HepG2 (cell line): ENCODE measurements around the gene DPEP3. TPM values are rescaled to one million over a fixed set of nuclear protein-coding genes. Genes with fewer than 3 reads are reported as not detected.

ENCODE experiments used
- ARNTL ChIP-seq: sonication (generic); formaldehyde crosslinking; IDR thresholded peaks from 2 replicates; pipeline ENCODE4 v1.4.0; 2020; ENCODE audit warnings: mild to moderate bottlenecking, missing genetic modification reagents
- FOXA3 ChIP-seq: IDR thresholded peaks from 2 replicates; pipeline ENCODE4 v1.6.1; 2016; ENCODE audit warnings: missing genetic modification reagents, missing compliant biosample characterization
- PHF5A ChIP-seq: IDR thresholded peaks from one replicate; pipeline ENCODE4 v1.6.1; 2018; ENCODE audit warnings: low read depth, missing genetic modification reagents; ENCODE audit not compliant: unreplicated experiment
- POLR2AphosphoS5 ChIP-seq: IDR thresholded peaks from 2 replicates; pipeline ENCODE4 v1.6.1; 2012; ENCODE audit warnings: low read depth, low read length
- RBAK ChIP-seq: sonication (generic); formaldehyde crosslinking; IDR thresholded peaks from 2 replicates; pipeline ENCODE4 v1.5.1; 2020; ENCODE audit warnings: mild to moderate bottlenecking, missing genetic modification reagents
- SALL1 ChIP-seq: sonication (generic); formaldehyde crosslinking; IDR thresholded peaks from 2 replicates; pipeline ENCODE4 v1.8.0; 2022; ENCODE audit warnings: mild to moderate bottlenecking, missing genetic modification reagents
- SAP130 ChIP-seq: IDR thresholded peaks from 2 replicates; pipeline ENCODE4 v1.6.1; 2016; ENCODE audit warnings: low read depth
- SUZ12 ChIP-seq: fragments of 150-350 bp; IDR thresholded peaks from 2 replicates; pipeline ENCODE4 v1.6.1; 2014; ENCODE audit warnings: low read depth, low read length
- ZFP82 ChIP-seq: sonication (generic); formaldehyde crosslinking; IDR thresholded peaks from 2 replicates; pipeline ENCODE4 v1.5.1; 2020; ENCODE audit warnings: mild to moderate bottlenecking, missing genetic modification reagents, borderline replicate concordance
- ZNF44 ChIP-seq: sonication (generic); formaldehyde crosslinking; IDR thresholded peaks from 2 replicates; pipeline ENCODE4 v1.5.1; 2020; ENCODE audit warnings: mild to moderate bottlenecking, missing genetic modification reagents
- ZNF510 ChIP-seq: sonication (generic); formaldehyde crosslinking; IDR thresholded peaks from 2 replicates; pipeline ENCODE4 v1.4.0; 2020; ENCODE audit warnings: low read depth, mild to moderate bottlenecking, missing genetic modification reagents
- ZNF614 ChIP-seq: IDR thresholded peaks from 2 replicates; pipeline ENCODE4 v1.6.1; 2018; ENCODE audit warnings: missing biosample characterization, missing genetic modification reagents, inconsistent platforms, borderline replicate concordance
- ZNF746 ChIP-seq: sonication (generic); formaldehyde crosslinking; IDR thresholded peaks from 2 replicates; pipeline ENCODE4 v1.8.0; 2022; ENCODE audit warnings: mild to moderate bottlenecking, missing genetic modification reagents
- ZNF816 ChIP-seq: sonication (generic); formaldehyde crosslinking; IDR thresholded peaks from 2 replicates; pipeline ENCODE4 v1.8.0; 2022; ENCODE audit warnings: missing genetic modification reagents, mild to moderate bottlenecking, borderline replicate concordance
- polyA plus RNA-seq, 8 experiments: library from polyadenylated mRNA; depleted of rRNA in 3 of 8; stranded (reverse) in 7 of 8; unstranded in 1 of 8; fragments of >200 nt; fragmentation: Illumina TruSeq in 4 of 8; extraction: Trizol in 4 of 8; gene quantifications; 2 replicates each; pipeline versions ENCODE4 v1.2.1 to v1.2.3, GENCODE V29; 2011 to 2016; ENCODE audit warnings: low read depth in 4 of 8, missing spikeins in 1 of 8, mixed read lengths in 1 of 8; ENCODE audit not compliant: insufficient read depth in 1 of 8
- total RNA-seq, 5 experiments: library from RNA; depleted of rRNA; stranded (reverse); fragments of >200 nt; fragmentation: Illumina TruSeq; extraction: Trizol; gene quantifications; 2 replicates each; pipeline ENCODE4 v1.2.3, GENCODE V29; 2016; ENCODE audit warnings: low read depth in 1 of 5
- TF ChIP-seq, protein P1 (sequence below): sonication (generic); formaldehyde crosslinking; conservative IDR thresholded peaks from 2 replicates; pipeline ENCODE4 v1.4.0; 2020; ENCODE audit warnings: mild to moderate bottlenecking, missing genetic modification reagents, moderate library complexity
- TF ChIP-seq, protein P2 (sequence below): sonication (generic); formaldehyde crosslinking; IDR thresholded peaks from 2 replicates; pipeline ENCODE4 v1.4.0; 2020; ENCODE audit warnings: missing genetic modification reagents; ENCODE audit errors: not compliant biosample characterization
- TF ChIP-seq, protein P3 (sequence below): sonication (generic); formaldehyde crosslinking; IDR thresholded peaks from 2 replicates; pipeline ENCODE4 v1.9.0; 2021; ENCODE audit warnings: missing genetic modification reagents, borderline replicate concordance
- TF ChIP-seq, protein P4 (sequence below): sonication (generic); formaldehyde crosslinking; conservative IDR thresholded peaks from 2 replicates; pipeline ENCODE4 v1.8.0; 2022; ENCODE audit warnings: mild to moderate bottlenecking, moderate library complexity, missing genetic modification reagents
- TF ChIP-seq, protein P5 (sequence below): IDR thresholded peaks from 2 replicates; pipeline ENCODE4 v1.6.1; 2018; ENCODE audit warnings: missing genetic modification reagents

DPEP3 gene
- total and polyA plus RNA-seq, 2 of the 13 experiments (the other 11 are each of a cell fraction or from before 2014, with no cell fraction given): not detected

DNA sequence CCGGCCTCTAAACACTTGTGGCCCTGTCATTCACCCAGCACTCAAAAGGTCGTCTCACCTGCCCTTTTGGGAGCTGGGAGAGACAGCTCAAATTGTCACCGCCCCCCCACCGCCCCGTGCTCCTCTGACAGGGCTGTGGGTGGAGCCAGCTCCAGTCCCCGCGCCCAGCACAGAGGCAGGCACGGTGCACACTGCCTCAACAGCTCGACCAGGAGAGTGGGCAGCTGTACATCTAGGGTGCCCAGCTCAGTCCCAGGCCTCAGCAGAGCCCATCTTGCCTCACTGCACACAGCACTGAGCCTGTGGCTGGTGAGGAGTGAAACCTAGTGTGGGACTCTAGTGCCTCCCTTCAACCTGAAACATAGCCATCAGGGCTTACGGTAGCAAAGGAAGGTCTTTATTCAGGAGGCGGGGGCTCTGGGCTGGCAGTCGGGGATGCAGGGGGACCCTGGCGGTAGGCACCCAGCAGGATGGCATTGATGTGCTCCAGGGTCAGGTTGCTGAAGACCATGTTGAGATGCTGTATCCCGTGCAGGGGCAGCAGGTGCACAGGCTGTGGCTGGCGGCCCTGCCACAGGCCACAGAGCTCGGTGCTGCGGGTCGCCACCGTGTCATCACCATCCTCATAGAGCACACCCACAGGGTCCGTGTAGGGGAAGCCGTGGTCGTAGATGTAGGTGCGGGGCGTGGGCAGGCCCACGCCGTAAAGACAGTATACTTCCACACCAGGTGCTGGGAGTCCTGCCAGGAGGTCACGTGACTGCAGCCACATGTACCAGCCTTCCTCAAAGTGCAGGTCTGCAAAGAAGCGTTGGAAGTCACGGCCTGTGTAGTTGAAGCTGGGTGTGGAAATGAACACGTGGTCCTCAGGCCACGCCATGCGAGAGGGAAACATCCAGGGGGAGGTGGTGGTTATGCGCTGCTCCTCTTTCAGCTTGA lies 40.5 kb downstream of the DPEP3 start (continued):
- TF ChIP-seq, protein P1, sequence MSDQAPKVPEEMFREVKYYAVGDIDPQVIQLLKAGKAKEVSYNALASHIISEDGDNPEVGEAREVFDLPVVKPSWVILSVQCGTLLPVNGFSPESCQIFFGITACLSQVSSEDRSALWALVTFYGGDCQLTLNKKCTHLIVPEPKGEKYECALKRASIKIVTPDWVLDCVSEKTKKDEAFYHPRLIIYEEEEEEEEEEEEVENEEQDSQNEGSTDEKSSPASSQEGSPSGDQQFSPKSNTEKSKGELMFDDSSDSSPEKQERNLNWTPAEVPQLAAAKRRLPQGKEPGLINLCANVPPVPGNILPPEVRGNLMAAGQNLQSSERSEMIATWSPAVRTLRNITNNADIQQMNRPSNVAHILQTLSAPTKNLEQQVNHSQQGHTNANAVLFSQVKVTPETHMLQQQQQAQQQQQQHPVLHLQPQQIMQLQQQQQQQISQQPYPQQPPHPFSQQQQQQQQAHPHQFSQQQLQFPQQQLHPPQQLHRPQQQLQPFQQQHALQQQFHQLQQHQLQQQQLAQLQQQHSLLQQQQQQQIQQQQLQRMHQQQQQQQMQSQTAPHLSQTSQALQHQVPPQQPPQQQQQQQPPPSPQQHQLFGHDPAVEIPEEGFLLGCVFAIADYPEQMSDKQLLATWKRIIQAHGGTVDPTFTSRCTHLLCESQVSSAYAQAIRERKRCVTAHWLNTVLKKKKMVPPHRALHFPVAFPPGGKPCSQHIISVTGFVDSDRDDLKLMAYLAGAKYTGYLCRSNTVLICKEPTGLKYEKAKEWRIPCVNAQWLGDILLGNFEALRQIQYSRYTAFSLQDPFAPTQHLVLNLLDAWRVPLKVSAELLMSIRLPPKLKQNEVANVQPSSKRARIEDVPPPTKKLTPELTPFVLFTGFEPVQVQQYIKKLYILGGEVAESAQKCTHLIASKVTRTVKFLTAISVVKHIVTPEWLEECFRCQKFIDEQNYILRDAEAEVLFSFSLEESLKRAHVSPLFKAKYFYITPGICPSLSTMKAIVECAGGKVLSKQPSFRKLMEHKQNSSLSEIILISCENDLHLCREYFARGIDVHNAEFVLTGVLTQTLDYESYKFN (CRISPR knock-in tag): no peak
- no peak for TF ChIP-seq SALL1 (CRISPR knock-in tag)
- TF ChIP-seq ZNF816 (CRISPR knock-in tag): no peak
- no peak for TF ChIP-seq FOXA3 (CRISPR knock-in tag)
- TF ChIP-seq, protein P2, sequence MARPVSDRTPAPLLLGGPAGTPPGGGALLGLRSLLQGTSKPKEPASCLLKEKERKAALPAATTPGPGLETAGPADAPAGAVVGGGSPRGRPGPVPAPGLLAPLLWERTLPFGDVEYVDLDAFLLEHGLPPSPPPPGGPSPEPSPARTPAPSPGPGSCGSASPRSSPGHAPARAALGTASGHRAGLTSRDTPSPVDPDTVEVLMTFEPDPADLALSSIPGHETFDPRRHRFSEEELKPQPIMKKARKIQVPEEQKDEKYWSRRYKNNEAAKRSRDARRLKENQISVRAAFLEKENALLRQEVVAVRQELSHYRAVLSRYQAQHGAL (CRISPR knock-in tag): no peak
- no peak for TF ChIP-seq ZNF44 (CRISPR knock-in tag)
- TF ChIP-seq ZNF510 (CRISPR knock-in tag): no peak
- TF ChIP-seq RBAK (CRISPR knock-in tag): peak; percentile 26; the same call in 1 of the 2 replicates
- TF ChIP-seq ARNTL (CRISPR knock-in tag): no peak
- TF ChIP-seq, protein P3, sequence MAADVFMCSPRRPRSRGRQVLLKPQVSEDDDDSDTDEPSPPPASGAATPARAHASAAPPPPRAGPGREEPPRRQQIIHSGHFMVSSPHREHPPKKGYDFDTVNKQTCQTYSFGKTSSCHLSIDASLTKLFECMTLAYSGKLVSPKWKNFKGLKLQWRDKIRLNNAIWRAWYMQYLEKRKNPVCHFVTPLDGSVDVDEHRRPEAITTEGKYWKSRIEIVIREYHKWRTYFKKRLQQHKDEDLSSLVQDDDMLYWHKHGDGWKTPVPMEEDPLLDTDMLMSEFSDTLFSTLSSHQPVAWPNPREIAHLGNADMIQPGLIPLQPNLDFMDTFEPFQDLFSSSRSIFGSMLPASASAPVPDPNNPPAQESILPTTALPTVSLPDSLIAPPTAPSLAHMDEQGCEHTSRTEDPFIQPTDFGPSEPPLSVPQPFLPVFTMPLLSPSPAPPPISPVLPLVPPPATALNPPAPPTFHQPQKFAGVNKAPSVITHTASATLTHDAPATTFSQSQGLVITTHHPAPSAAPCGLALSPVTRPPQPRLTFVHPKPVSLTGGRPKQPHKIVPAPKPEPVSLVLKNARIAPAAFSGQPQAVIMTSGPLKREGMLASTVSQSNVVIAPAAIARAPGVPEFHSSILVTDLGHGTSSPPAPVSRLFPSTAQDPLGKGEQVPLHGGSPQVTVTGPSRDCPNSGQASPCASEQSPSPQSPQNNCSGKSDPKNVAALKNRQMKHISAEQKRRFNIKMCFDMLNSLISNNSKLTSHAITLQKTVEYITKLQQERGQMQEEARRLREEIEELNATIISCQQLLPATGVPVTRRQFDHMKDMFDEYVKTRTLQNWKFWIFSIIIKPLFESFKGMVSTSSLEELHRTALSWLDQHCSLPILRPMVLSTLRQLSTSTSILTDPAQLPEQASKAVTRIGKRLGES (CRISPR knock-in tag): no peak
- TF ChIP-seq POLR2AphosphoS5: peak; percentile 40; the same call in 1 of the 2 replicates
- TF ChIP-seq PHF5A: no peak
- TF ChIP-seq ZFP82: no peak
- no peak for TF ChIP-seq SUZ12
- TF ChIP-seq ZNF614 (CRISPR knock-in tag): no peak
- TF ChIP-seq ZNF746 (CRISPR knock-in tag): no peak
- TF ChIP-seq, protein P4, sequence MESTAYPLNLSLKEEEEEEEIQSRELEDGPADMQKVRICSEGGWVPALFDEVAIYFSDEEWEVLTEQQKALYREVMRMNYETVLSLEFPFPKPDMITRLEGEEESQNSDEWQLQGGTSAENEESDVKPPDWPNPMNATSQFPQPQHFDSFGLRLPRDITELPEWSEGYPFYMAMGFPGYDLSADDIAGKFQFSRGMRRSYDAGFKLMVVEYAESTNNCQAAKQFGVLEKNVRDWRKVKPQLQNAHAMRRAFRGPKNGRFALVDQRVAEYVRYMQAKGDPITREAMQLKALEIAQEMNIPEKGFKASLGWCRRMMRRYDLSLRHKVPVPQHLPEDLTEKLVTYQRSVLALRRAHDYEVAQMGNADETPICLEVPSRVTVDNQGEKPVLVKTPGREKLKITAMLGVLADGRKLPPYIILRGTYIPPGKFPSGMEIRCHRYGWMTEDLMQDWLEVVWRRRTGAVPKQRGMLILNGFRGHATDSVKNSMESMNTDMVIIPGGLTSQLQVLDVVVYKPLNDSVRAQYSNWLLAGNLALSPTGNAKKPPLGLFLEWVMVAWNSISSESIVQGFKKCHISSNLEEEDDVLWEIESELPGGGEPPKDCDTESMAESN: 0 out of 2 replicates have a peak, but pooled peaks have one; percentile 29
- TF ChIP-seq SAP130: no peak
- TF ChIP-seq, protein P5, sequence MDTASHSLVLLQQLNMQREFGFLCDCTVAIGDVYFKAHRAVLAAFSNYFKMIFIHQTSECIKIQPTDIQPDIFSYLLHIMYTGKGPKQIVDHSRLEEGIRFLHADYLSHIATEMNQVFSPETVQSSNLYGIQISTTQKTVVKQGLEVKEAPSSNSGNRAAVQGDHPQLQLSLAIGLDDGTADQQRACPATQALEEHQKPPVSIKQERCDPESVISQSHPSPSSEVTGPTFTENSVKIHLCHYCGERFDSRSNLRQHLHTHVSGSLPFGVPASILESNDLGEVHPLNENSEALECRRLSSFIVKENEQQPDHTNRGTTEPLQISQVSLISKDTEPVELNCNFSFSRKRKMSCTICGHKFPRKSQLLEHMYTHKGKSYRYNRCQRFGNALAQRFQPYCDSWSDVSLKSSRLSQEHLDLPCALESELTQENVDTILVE (CRISPR knock-in tag): no peak
